Smooth muscle cell of trachea (primary cell): Measurements from ENCODE around the gene PLCL1. TPM values are rescaled to one million over a fixed set of nuclear protein-coding genes. Genes with fewer than 3 reads are reported as not detected.

ENCODE experiments used
- total RNA-seq: library from RNA; depleted of rRNA; stranded (reverse); fragments of >200 nt; gene quantifications from 2 replicates; pipeline ENCODE4 v1.2.1, GENCODE V29; 2014

The PLCL1 gene
- total RNA-seq = 1.6 and 1.7 TPM in 2 replicates

DNA sequence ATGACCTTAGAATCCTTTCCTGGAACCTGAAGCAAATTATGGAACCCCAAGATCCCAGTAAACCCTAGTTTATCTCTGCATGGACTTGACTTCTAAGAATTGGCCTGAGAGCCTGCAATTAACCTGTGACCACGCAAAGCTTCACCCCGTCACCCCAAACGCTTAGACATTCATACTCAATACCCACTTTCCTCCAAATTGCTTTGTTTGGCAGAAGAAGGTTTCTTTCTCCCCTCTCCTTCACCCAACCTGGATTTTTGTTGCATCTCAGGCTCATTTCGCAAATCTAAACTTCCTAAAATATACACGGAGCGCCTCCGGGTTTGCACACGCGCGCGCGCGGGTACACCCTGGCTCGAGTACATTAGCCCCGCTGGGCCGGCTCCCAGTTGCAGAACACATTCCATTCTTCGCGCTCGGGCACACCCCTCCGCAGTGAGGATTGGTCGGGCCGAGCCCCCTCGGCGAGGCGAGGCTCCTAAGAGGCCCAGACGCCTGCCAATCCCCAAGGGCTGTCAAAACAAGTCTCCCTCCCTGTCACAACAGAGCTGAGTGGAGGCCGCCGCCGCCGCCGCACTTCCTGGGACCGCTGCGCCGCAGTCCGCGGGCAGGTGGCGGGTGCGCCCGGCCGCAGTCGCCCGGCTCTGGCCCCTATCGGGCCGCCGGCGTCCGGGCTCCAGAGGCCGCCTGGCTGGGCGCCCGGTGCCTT lies at the start of gene PLCL1:
Gene PLCL1 (plus strand): TSS at position 545 of the 709 bp plus-strand sequence.

GRCh38 chr2:197784956-197785941 lies 19.1 kb upstream of the PLCL1 start, which contains the start of gene BOLL:
TSS of gene BOLL (minus strand) at chr2:197785319. CDS start at chr2:197781850, 3,469 bp downstream.

Other genes with a start within 250 kb of the PLCL1 start
- 3.6 and 4.0 TPM in 2 replicates for gene RFTN2, start 129.0 kb upstream of the PLCL1 start, total RNA-seq
- gene MARS2, start 99.2 kb upstream of the PLCL1 start, total RNA-seq = 1.3 and 4.0 TPM in 2 replicates
- not detected in 2 replicates for gene BOLL, start 19.3 kb upstream of the PLCL1 start, total RNA-seq